Hepatocyte (in vitro differentiated cells): Measurements from ENCODE around the gene NRL. TPM values are rescaled to one million over a fixed set of nuclear protein-coding genes. Genes with fewer than 3 reads are reported as not detected.

ENCODE experiments used
- DNase-seq: peaks from one replicate; pipeline ENCODE4 v3.0.0-alpha.2; 2016; ENCODE audit warnings: low spot score
- H2AFZ ChIP-seq: fragments of 200-600 bp; sonication (generic); 2 replicates; pipeline ENCODE4 v1.6.0; 2016; ENCODE audit warnings: antibody characterized with exemption, mild to moderate bottlenecking
- H3K27ac ChIP-seq: fragments of 200-600 bp; sonication (generic); 2 replicates; pipeline ENCODE4 v1.5.1; 2016; ENCODE audit warnings: mild to moderate bottlenecking
- H3K27me3 ChIP-seq: fragments of 200-600 bp; sonication (generic); 2 replicates; pipeline ENCODE4 v1.6.1; 2016
- H3K36me3 ChIP-seq: fragments of 200-600 bp; sonication (generic); replicated peaks from 2 replicates; pipeline ENCODE4 v1.5.1; 2016; ENCODE audit warnings: low read depth; ENCODE audit not compliant: insufficient read depth
- H3K4me1 ChIP-seq: fragments of 200-600 bp; sonication (generic); 2 replicates; pipeline ENCODE4 v1.5.1; 2016; ENCODE audit warnings: mild to moderate bottlenecking, moderate library complexity; ENCODE audit not compliant: insufficient read depth
- H3K4me2 ChIP-seq: fragments of 200-600 bp; sonication (generic); 2 replicates; pipeline ENCODE4 v1.6.0; 2016
- H3K4me3 ChIP-seq: fragments of 200-600 bp; sonication (generic); 2 replicates; pipeline ENCODE4 v1.5.1; 2016; ENCODE audit warnings: mild to moderate bottlenecking
- H3K79me2 ChIP-seq: fragments of 200-600 bp; sonication (generic); 2 replicates; pipeline ENCODE4 v1.6.0; 2017; ENCODE audit warnings: mild to moderate bottlenecking
- H3K9me2 ChIP-seq: fragments of 200-600 bp; sonication (generic); replicated peaks from 2 replicates; pipeline ENCODE4 v1.6.0; 2017; ENCODE audit warnings: mild to moderate bottlenecking; ENCODE audit not compliant: insufficient read depth
- H3K9me3 ChIP-seq: fragments of 200-600 bp; sonication (generic); 2 replicates; pipeline ENCODE4 v1.5.1; 2016; ENCODE audit warnings: low read depth, mild to moderate bottlenecking
- H4K20me1 ChIP-seq: fragments of 200-600 bp; sonication (generic); 2 replicates; pipeline ENCODE4 v1.6.0; 2016; ENCODE audit warnings: mild to moderate bottlenecking; ENCODE audit not compliant: insufficient read depth, poor library complexity, severe bottlenecking
- CTCF ChIP-seq: fragments of 200-600 bp; sonication (generic); IDR thresholded peaks from 2 replicates; pipeline ENCODE4 v1.5.1; 2016; ENCODE audit warnings: antibody characterized with exemption, mild to moderate bottlenecking; ENCODE audit not compliant: poor library complexity
- EZH2 ChIP-seq: fragments of 200-600 bp; sonication (generic); IDR thresholded peaks from 2 replicates; pipeline ENCODE4 v1.6.1; 2016; ENCODE audit warnings: antibody characterized with exemption, mild to moderate bottlenecking, borderline replicate concordance
- EZH2phosphoT487 ChIP-seq: fragments of 200-600 bp; sonication (generic); IDR thresholded peaks from one replicate; pipeline ENCODE4 v1.6.1; 2018; ENCODE audit warnings: antibody characterized with exemption, mild to moderate bottlenecking, low read depth, moderate library complexity; ENCODE audit not compliant: unreplicated experiment, severe bottlenecking
- WGBS: methylation state at CpG from one replicate; pipeline ENCODE4 v1.1.6; 2016; ENCODE audit warnings: low lambda C conversion rate; ENCODE audit errors: missing lambda C conversion rate; 5-methylcytosine and 5-hydroxymethylcytosine counted together
- polyA plus RNA-seq: library from polyadenylated mRNA; unstranded; fragments of >200 nt; fragmentation: Nextera tagmentation; extraction: Ambion mirVana; gene quantifications from 2 replicates; pipeline ENCODE4 v1.2.1, GENCODE V29; 2016
- total RNA-seq: library from RNA; depleted of rRNA; stranded (reverse); fragments of >200 nt; gene quantifications from 2 replicates; pipeline ENCODE4 v1.2.3, GENCODE V29; 2014

Gene NRL
- total and polyA plus RNA-seq, 2 experiments from 2014 or later = 1.2 to 2.4 TPM

- no peak overlapping the region for H3K27ac ChIP-seq
- H3K9me2 ChIP-seq = no peaks in the 10 kb centered on the region
- H3K36me3 ChIP-seq = no peaks in the 10 kb centered on the region
- peaks cover 7% of the 10 kb centered on the region for H3K4me1 ChIP-seq
- TF ChIP-seq EZH2phosphoT487 (no peak), CTCF (no peak), EZH2 (no peak)
- 100% methylated on average over 2 of the region's 2 CpGs for WGBS
- H3K4me3 ChIP-seq = no peak overlapping the region
- no peak overlapping the region for H2AFZ ChIP-seq
- H3K4me2 ChIP-seq = no peak overlapping the region
- H4K20me1 ChIP-seq = no peaks in the 10 kb centered on the region
- no peaks in the 10 kb centered on the region for H3K27me3 ChIP-seq
- H3K9me3 ChIP-seq = no peaks in the 10 kb centered on the region
- no peak for DNase-seq
- peaks cover 20% of the 10 kb centered on the region for H3K79me2 ChIP-seq
These were observed 18.2 kb upstream of the NRL start for GRCh38 chr14:24132976-24133375.

- no peak for TF ChIP-seq CTCF
- no peak for TF ChIP-seq EZH2phosphoT487
- TF ChIP-seq EZH2 = no peak
- WGBS = 88% methylated on average over 20 of the region's 24 CpGs
- H3K9me3 ChIP-seq = no peaks in the 10 kb centered on the region
- no peaks in the 10 kb centered on the region for H3K9me2 ChIP-seq
- peaks cover 12% of the 10 kb centered on the region for H3K79me2 ChIP-seq
- no peak overlapping the region for H3K27ac ChIP-seq
- no peaks in the 10 kb centered on the region for H4K20me1 ChIP-seq
- H3K4me3 ChIP-seq = no peak overlapping the region
- no peak for DNase-seq
- H2AFZ ChIP-seq = no peak overlapping the region
- H3K36me3 ChIP-seq = no peaks in the 10 kb centered on the region
- H3K4me2 ChIP-seq = no peak overlapping the region
- H3K27me3 ChIP-seq = no peaks in the 10 kb centered on the region
- peaks cover 6% of the 10 kb centered on the region for H3K4me1 ChIP-seq
These were observed 17.4 kb upstream of the NRL start for GRCh38 chr14:24132061-24132685.

- DNase-seq = no peak
These were observed 16.8 kb upstream of the NRL start for GRCh38 chr14:24131549-24131966.

More at GRCh38 chr14:24131549-24131966, 16.8 kb upstream of the NRL start:
- Histone ChIP-seq H3K27ac (no peak overlapping the region), H3K36me3 (no peaks in the 10 kb centered on the region), H3K9me2 (no peaks in the 10 kb centered on the region), H4K20me1 (no peaks in the 10 kb centered on the region), H2AFZ (no peak overlapping the region), H3K27me3 (no peaks in the 10 kb centered on the region), H3K4me2 (no peak overlapping the region), H3K4me1 (peaks cover under 1% of the 10 kb centered on the region), H3K9me3 (no peaks in the 10 kb centered on the region), H3K4me3 (no peak overlapping the region), H3K79me2 (peaks cover 5% of the 10 kb centered on the region)
- TF ChIP-seq EZH2 (no peak), CTCF (no peak), EZH2phosphoT487 (no peak)
- WGBS = 89% methylated on average over 9 of the region's 15 CpGs
